RKO (cell line): Measurements from ENCODE around the gene DPF3.

Experiments used
- DNase-seq: peaks from one replicate; pipeline ENCODE4 v3.0.0-alpha.2; 2016; ENCODE audit warnings: low spot score

The DPF3 gene

GRCh38 chr14:72599579-72600470 lies 294.1 kb downstream of the DPF3 start:
- DNase-seq, result no peak

DNA sequence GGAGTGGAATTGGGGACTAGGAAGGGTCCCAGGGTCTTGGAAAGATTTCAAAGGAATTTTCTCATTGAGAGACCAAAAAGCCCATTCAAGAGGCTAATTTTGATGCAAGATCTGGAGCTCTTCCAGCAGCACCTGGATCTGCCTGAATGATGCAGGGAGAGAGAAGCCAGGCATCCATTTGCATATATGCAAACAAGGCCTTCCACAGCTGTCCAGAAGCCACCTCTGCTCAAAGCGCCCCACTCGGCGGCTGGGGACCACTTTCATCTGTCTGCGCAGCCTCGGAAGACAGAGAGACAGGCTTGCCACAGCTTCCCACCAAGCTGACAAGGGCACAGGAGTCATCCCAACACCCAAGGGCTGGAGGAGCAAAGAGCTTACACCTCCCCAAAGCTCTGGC lies 295.6 kb downstream of the DPF3 start:
- DNase-seq, result no peak

DNA sequence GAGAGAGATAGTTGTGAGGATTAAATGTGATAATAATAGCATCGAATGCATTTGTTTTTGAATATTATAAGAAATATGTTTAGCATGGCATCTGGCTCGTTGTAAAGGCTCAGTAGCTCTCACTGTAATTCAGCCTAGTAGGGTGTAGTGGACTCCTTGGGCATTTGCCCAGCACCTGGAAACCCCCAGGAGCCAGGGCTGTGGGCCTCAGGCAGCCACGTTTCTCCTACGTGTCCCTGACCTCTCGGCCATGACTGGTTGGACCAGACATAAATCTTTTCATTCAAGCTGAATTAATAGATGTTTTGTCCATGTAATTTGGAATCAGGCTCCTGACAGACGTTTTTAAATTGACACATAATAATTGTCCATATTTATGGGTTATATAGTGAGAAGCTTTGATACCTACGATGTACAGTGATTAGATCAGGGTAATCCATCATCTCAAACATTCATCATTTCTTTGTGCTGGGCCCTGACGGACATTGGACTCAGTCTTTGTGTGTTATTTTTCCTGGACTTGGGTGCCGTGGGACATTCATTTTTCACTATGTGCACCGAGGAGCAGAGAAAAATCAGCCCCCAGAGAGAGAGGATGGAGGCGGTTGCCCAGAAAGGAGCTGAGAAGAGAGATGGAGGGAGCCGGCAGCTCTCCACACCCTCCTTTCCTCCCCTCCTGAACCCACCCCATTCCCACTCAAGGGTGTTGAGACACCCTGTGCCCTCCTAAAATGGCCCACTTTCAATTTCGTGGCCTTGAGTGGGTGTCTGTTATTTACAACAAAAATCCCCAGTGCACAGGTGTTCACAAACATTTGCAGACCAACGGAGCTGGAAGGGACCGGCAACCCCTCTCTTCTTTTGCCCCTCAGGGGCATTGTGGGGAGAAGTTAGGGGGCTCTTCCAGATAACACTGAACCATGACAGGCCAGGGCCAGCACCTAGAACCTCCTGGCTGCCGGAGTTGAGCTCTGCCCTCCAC lies 296.4 kb downstream of the DPF3 start:
- DNase-seq, result no peak

- no peak for DNase-seq
Measured at GRCh38 chr14:72595152-72595862, 298.6 kb downstream of the DPF3 start.

DNA sequence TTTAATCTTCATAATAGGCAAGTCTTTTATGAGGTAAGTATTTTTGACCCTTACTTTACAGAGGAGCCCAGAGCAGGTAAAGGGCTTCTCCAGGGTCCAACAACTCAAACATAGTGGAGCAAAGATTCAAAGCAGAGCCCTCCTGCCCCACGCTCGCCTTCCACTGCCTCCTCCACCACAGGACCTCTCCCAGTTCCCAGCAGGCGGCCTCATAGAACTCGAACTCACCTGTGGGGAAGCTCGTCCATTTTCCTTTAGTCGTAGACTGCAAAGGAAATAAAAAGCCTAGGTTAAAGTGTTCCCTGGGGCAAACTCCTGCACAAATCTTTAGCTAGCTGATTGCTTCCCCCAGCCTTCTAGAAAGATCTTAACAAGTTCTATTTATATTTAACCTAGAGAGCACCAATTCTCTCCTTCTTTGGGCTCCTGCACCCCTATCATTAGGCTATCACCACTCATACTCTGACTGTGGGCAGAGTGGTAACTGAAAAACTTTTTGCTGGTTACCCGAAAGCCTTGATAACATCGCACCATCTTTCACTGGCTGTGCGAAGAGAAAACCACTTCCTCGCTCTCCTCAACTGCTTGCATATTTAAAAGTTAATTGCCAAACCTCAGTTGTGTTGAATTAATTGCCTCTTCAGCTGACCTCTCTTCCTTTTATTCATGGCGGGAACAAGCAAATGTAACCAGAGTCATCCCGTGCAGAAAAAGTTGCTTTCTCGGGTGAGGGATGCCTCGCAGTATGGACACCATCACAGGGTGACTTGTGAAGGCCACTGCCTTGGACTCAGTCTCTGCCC lies 299.6 kb downstream of the DPF3 start:
- DNase-seq, result no peak

DNA sequence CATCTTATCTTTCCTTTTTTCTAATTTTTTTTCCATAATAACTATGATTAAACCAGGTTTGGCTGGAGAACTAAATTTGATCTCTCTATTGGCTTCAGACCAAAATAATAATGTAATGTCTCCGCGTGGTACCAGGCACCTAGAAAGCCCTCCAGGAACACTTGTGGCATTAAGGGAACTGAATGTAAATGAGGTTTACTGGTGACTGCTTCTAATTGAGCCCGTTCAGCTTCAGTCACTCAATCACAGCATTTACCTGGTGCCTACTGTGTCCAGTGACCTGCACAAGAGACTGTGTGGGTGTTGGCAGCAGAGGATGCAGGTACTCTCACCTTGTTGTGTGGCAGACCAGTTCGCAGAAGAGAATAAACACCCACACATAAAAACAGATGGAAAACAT lies 302.5 kb downstream of the DPF3 start:
- DNase-seq, result no peak

GRCh38 chr14:72590577-72590976 lies 303.3 kb downstream of the DPF3 start:
- DNase-seq, result no peak

GRCh38 chr14:72589652-72590051 lies 304.2 kb downstream of the DPF3 start:
- no peak for DNase-seq

DNA sequence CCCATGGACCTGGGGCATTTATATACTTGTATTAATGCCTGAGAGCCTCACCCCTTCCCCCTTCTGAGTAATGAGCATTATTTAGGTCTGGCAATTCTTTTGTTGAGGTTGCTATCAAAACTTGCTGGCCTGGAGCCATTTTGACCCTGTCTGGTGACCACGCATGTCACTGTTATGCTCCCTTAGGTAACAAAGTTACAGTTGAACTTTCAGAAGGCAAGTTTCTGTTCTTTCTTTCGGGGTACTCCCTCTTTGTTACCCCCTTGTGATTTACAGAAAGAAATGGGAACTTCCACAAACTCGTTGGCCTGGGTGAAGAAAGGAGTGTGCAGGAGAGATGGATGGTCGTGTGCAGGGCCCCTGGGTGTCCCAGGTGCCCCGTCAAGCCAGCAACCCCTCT lies 305.4 kb downstream of the DPF3 start:
- DNase-seq, result no peak

DNA sequence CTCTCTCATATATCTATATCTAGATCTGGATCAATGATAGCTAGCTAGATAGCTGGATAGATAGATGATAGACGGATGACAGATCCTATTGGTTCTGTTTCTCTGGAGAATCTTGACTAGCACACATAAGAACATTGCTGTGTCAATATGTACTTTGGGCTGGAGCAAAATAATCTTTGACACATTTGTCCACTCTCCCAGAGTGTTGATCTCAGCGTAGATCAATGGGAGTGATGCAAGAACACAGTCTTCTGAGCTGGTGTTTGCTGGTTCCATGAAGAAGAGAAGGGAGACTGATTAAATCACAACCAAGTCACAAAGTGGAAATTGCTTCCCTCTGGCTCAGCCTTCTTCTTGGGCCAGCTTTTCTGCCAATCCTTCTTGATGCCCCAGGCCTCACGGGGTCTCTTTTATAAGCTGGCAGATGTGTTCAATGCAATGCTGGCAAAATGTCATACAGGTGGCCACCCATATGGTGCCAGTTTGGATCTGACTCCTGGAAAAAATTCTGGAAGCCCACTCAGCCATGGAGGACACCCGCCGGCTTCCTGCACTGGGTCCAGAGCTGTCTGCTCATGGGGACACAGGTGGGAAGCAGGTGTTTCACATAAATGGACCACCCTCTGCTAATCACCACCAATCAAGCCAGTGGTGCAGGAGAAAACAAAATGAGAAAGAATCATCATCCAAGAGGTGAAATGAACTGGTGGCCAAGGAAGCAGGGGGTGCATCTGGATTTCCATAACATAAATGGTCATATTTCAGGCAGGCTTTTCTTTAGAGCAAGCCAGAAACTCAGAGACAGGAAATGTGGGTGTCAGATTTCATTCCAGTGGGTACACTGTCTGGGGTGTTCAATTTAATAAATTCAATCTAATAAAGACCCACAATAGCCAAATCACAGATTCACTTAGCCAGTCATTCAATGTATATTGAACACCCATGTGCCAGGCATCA lies 310.3 kb downstream of the DPF3 start:
- DNase-seq, result no peak

- DNase-seq, result no peak
Measured at GRCh38 chr14:72582582-72582981, 311.3 kb downstream of the DPF3 start.

- no peak for DNase-seq
Measured at GRCh38 chr14:72578514-72578913, 315.4 kb downstream of the DPF3 start.

GRCh38 chr14:72577521-72577920 lies 316.4 kb downstream of the DPF3 start:
- DNase-seq, result no peak

DNA sequence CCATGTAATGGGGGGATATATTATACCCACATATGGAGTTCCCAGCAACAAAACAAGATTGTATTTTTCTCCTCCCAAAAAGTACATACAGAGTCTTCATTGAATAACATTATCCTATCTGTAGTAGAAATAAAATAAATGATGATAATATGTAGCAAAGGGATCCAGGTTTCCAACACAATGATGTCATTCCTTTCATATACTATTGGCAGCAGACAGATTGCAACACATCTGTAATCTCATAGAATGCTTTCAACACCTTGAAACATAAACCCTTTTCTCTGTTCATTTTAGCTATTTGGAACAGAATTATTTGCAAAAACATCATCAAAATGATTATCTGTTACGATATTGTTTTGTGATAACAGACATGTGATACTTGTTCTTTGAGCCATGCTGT lies 317.6 kb downstream of the DPF3 start:
- DNase-seq, result no peak

DNA sequence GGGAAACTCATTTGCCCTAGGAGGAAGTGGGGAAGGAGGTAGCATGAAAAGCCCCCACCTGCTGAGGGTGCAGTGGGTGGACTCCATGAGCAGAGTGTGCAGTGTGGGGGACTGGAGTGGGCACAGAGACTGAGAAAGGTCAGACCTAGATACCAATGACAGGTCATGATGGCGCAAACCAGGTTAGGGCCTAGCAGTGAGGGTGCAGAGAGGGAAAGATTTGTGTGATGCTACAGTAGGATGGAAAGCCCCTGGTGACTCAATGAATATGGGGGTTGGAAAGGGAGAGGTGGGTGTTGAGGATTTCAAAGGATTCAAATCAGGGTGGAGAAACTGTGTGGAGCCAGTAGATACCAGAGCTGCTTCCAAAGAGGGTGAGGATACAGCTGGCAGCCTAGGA lies 319.2 kb downstream of the DPF3 start:
- no peak for DNase-seq

DNA sequence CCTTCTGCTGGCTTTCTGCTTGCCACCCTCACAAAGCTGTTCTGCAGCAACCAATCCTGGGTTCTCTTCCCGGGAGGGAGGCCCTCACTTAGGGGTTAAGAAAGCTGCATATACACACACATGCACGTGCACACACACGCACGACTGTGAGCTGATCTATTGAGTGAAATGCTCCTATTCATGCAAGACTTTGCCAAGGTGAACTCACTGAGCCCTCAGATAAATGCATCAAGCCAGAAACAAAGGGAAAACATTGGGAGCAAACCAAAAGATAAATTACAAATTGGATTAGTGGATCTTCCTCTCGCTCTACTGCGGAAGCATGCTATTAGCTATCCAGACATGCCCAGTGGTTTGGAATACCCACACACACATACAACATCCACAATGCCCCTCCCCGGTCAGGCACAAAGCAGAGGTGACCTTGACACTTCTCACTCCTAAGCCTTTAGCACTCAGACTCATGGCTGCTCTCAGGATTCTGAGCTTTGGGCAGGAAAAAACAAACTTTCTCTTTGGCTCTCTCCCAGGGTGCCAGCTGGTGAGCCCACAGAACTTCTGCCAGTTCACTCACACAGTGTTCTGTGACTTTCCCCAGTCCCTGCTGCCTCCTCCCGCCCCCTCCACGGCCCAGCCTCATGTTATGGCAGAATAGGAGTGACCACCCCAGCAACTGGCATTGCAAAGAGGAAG lies 320.0 kb downstream of the DPF3 start:
- no peak for DNase-seq
